22Rv1 (cell line): Measurements from ENCODE around the gene DHCR24.

Source experiments
- H3K27ac ChIP-seq: fragments of 450-650 bp; 2 replicates; pipeline ENCODE4 v1.5.1; 2017
- ZFX ChIP-seq: fragments of 450-650 bp; IDR thresholded peaks from 2 replicates; pipeline ENCODE4 v1.6.1; 2017; ENCODE audit warnings: antibody characterized with exemption, borderline replicate concordance
- TF ChIP-seq, protein P1 (sequence below): fragments of 450-650 bp; IDR thresholded peaks from 2 replicates; pipeline ENCODE4 v1.5.1; 2017; ENCODE audit warnings: mild to moderate bottlenecking

The DHCR24 gene

DNA sequence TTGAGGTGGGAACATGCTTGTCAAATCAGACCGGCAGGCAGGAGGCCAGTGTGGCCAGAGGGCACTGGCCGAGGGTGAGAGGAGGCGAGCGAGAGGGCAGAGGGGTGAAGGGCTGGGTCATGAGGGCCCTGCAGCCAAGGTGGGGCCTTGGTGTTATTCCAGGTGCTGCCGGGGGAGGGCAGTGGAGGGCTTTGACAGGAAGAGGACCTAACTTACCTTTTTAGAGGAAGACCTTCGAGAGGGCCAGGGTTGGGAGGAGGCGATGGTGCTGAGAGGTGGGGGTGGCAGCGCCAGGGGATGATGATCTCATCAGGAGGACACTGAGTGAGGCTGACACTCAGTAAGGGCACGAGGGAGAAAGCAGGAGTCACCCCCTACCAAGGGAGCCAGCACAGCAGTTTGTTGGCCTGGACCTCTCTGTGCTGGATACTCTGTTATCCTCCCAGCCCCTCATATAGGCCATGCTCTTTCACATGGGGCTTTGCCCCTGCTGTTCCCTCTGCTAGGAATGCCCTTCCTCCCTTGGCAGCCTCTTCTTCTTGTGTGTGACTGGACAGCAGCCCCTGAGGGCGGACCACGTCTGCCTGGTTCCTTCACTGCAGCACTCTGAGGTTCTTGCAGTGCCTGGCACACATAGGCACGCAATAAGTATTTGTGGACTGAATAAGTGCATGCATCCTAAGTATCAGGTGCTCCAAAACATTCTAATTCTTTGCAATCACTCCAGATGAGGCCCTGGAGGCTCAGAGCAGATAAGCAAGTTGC lies 78.4 kb downstream of the DHCR24 start:
- H3K27ac ChIP-seq, result no peak overlapping the region
- no peak for TF ChIP-seq ZFX
- TF ChIP-seq, protein P1, sequence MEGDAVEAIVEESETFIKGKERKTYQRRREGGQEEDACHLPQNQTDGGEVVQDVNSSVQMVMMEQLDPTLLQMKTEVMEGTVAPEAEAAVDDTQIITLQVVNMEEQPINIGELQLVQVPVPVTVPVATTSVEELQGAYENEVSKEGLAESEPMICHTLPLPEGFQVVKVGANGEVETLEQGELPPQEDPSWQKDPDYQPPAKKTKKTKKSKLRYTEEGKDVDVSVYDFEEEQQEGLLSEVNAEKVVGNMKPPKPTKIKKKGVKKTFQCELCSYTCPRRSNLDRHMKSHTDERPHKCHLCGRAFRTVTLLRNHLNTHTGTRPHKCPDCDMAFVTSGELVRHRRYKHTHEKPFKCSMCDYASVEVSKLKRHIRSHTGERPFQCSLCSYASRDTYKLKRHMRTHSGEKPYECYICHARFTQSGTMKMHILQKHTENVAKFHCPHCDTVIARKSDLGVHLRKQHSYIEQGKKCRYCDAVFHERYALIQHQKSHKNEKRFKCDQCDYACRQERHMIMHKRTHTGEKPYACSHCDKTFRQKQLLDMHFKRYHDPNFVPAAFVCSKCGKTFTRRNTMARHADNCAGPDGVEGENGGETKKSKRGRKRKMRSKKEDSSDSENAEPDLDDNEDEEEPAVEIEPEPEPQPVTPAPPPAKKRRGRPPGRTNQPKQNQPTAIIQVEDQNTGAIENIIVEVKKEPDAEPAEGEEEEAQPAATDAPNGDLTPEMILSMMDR, result no peak; the same call in 1 of the 2 replicates

DNA sequence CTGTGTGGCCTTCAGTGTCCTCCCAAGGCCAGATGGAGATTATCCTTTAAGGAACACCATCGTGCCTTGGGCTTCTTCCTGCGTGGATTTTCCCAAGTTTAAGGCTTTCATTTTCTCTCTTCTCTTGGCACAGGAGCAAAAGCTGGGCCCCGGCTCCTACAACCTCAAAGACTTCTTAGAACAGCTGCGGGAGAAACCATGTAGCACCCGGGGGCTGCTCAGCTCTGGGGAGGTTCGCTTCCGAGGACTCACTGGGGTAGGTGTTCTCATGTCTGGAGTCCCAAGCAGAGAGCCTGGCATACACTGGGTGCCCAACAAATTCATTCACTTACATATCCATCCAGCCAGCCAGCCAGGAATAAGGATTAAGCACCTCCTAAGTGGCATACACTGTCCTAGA lies 79.2 kb downstream of the DHCR24 start:
- no peak overlapping the region for H3K27ac ChIP-seq
- TF ChIP-seq, protein P1, result no peak
- no peak for TF ChIP-seq ZFX

DNA sequence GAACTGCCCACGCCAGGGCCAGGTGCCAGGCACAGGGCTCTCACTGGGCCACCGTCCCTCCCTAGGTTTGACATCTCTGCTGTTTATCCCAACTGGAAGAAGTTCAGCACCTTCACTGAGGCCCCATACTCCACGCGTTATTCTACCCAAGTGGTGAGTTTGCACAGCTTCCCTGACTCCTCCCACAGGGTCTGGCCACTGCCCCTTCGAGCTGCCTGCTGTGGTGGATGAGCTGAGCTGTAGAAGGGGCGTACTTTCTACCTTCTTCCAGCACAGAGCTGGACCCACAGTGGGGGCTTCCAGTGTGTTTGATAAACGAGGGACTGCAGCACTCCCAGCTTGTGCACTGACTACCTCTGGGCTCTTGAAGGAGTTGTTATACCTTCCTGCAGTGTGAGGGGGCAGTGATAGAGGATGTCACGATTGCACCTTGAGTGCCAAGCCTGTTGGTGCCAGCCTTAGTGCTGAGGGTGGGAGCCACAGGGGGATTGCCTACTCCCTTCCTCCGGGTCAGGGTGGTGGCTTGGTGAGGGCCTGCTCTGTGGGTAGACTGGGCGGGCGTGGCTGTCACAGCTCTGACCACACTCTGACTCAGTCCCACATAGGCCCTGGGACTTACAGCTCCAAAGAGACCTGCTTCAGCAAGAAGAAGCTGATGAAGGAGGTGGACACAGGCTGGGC lies 79.9 kb downstream of the DHCR24 start:
- H3K27ac ChIP-seq, result no peak overlapping the region
- no peak for TF ChIP-seq ZFX
- TF ChIP-seq, protein P1, result no peak

DNA sequence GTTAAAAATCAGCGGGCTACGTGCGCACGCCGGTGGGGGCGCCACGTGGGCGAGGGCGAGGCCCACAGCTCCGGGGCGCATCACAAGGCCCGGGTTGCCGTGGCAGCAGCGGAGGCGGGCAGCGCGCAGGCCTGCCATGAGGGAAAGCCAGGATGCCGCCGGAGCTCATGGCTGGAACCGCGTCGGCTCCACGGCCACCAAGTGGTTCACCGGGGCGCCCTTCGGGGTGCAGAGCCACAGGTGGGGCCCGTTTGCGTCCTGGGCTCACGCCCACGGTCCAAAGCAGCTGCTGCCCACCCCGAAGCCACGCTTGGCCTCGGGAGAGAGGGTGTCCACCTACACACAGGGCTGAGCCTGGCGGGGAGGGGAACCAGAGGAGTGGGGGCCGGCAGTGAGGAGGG lies 81.0 kb downstream of the DHCR24 start:
- no peak overlapping the region for H3K27ac ChIP-seq
- TF ChIP-seq, protein P1, result no peak
- no peak for TF ChIP-seq ZFX

DNA sequence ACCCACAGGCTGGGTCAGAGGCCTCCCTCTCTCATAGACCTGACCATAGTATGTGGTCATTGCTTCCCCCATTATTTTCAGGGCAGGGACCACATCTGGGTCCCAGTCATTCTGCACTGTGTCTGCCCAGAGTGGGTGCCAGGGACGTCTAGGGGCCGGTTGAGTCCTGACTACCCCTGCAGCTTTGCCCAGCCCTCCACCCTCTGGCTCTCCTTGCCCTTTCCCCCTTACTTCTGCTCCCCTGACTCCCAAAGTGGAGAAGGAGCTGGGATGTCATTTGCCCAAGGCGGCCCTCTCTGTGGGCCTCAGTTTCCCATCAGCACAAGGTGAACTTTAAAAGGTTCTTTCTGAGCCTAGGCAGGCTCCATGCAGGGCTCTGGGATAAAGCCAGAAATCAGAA lies 81.5 kb downstream of the DHCR24 start:
- H3K27ac ChIP-seq, result no peak overlapping the region
- no peak for TF ChIP-seq ZFX
- TF ChIP-seq, protein P1, result no peak

DNA sequence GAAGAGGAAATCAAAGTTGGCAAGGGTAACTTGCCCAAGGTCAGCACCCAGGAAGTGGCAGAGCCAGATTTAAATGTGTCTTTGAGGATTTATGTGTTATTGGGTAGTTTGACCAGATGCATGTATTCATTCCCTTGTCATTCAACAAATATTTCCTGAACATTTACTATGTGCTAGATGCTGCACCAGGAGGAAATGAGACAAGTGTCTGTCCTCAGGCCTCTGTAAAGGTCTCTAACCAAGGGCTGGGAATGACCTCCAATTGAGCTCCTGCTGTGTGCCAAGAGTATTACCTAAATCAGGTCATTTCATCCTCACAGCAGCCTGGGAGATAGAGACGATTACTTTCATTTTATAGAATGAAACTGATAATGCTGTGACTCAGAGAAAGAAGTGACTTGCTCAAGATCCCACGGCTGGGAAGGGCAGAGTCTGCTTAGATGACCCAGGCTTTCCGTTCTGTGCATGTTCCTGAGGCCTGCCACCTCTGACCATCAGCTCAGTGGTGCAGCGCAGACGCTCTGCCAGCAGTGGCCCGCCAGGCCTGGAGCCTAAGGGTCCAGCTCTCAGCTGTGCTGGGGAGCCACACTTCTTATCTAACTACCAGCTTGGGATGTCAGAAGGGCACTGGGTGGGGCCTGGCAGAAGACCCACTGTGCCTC lies 82.4 kb downstream of the DHCR24 start:
- TF ChIP-seq, protein P1, result no peak
- no peak for TF ChIP-seq ZFX
- H3K27ac ChIP-seq, result no peak overlapping the region
